HTR-8/SVneo (cell line): ENCODE results near the gene HUNK.
A peak's percentile ranks its signal among the peaks of the same experiment; 100 is the strongest.

Experiments
- DNase-seq: peaks from one replicate; pipeline ENCODE4 v3.0.0; 2011; ENCODE audit warnings: low spot score, mixed read lengths; ENCODE audit not compliant: insufficient read length
- FAIRE-seq: peaks from 2 replicates; lab custom pipeline; 2011; peaks lifted over from hg19 to GRCh38; lab: Jason Lieb, UNC

HUNK gene

DNA sequence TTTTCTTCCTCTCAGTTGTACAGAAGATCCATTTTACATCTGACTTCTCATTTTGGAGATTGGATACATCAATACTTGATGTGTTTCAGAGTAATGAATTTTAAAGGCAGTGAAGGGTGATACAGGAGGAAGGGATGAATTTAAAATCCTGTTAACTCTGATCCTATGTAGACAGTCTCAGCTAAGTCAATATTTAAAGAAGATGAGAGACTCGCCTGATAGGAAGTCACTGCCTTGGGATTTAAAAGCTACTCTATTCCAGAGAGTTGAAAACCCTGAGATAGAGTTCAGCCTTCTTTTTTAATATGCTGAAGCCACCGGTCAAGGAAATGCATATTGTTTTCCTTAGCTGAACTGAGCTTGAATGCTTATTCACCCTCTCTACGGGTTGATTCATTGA is 42.7 kb downstream of the HUNK start:
- DNase-seq (no peak), FAIRE-seq (no peak)

DNA sequence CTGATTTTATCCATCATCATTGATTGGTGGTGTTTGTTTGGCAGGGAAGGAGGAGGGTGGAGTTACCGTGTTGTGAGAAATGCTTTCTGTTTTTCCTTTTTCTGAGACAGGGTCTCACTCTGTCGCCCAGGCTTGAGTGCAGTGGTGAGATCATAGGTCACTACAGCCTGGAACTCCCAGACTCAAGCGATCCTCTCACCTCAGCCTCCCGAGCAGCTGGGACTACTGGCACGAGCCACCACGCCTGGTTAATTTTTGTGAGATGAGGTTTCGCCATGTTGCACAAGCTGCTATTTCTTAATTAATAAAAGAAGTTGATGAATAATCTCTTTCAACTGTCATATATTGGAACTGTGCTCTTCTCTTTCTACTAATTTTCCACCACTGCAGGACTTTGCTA is 44.3 kb downstream of the HUNK start:
- DNase-seq: no peak
- FAIRE-seq: no peak

DNA sequence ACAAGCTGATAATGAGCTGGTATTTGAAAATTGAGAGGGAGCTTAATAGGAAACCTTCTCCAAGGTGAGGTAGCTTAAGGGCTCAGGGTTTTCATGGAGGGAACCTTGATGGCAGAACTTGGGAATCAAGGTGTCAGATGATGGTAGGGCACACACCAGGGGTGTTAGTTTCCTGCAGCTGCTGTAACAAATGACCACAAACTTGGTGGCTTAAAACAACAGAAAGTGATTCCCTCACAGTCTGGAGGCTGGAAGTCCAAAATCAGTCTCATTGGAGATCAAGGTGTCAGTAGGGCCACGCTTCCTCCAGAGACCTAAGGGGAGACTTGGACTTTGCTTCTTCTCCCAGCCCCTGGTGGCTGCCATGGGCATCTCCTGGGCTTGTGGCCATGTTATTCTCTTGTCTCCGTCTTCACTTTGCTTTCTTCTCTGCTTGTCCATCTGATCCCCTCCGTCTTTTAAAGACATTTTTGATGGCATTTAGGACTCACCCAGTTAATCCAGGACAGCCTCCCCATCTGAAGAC is 45.5 kb downstream of the HUNK start:
- no peak for DNase-seq
- FAIRE-seq: no peak

DNA sequence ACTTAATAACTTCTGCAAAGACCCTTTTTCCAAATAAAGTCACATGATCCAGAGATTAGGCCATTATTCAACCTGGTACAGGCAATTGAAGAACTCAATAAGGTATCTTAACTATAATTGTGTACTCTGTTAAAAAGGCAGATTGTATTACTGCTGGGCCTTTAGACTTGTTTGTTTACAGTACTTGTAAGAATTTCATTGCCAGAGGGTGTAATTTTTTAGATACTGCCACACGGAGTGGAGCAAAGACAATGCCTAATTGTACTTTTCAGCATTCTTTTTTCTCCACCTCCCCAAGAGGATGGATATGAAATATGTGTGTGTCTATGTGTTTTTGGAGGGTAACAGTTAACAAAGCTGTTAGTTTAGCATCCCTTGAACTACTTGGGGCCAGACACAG is 47.5 kb downstream of the HUNK start:
- DNase-seq: no peak
- no peak for FAIRE-seq

DNA sequence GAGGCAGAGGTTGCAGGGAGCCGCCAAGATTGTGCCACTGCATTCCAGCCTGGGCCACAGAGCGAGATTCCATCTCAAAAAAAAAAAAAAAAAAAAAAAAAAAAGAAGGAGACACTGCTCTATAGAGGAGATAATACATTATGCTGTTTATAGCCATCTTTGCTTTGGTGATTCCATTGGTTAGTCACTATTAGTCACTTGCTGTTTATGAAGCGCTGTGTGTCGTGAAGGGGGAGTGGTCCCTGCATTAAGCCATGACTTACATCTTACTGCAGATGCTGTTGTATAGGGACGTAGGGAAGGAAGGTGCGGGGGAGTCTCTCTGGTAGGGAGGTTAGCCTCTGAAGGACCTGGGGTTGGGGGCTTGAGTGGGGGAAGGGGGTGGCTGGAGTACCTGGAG is 48.3 kb downstream of the HUNK start:
- DNase-seq (no peak), FAIRE-seq (no peak)

DNA sequence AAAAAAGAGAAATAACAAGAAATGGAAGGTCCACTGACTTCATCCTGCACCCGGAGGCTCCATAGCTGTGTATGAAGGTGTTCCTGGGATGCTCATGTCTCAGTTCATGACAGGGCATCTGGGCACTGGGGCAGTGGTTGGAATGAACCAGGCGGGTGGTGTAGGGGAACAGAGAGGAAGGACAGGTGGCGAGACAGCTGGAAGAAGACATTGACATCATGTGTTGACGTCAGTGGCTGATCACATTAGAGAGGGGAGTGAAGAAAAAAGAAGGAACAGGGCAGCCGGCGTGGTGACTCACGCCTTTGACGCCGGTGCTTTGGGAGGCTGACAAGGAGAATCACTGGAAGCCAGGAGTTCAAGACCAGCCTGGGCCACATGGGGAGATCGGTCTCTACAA is 50.1 kb downstream of the HUNK start:
- FAIRE-seq: no peak
- no peak for DNase-seq

DNA sequence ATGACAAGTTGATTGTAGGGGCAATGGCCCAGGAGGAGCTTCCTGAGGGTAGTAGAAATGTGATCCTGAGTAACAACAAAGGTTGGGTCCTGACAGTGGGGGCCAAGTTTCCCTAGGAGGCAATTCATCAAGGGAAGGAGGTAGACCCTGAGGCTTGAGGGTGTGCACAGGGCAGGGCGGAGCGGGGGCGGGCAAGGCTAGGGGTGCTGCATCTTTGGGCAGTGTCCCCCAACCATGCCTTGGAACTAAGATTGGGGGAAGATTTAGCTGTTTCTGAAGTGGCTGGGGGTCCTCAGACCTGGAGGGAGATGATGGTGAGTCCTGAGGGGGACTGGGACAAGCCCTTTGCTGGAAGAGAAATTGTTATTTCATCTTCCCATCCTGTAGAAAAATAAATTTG is 50.9 kb downstream of the HUNK start:
- FAIRE-seq: no peak
- DNase-seq: no peak

DNA sequence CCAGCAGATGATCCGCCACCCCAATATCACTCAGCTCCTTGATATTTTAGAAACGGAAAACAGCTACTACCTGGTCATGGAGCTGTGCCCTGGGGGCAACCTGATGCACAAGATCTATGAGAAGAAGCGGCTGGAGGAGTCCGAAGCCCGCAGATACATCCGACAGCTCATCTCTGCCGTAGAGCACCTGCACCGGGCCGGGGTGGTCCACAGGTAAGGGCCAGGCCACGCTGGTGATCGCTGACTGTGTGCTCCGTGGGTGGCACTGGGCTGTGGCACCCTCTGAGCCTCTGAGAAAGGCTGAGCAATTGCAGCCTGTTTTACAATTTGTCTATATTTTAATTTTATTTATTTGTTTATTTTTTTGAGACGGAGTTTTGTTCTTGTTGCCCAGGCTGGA is 51.7 kb downstream of the HUNK start:
- DNase-seq (no peak), FAIRE-seq (no peak)

DNA sequence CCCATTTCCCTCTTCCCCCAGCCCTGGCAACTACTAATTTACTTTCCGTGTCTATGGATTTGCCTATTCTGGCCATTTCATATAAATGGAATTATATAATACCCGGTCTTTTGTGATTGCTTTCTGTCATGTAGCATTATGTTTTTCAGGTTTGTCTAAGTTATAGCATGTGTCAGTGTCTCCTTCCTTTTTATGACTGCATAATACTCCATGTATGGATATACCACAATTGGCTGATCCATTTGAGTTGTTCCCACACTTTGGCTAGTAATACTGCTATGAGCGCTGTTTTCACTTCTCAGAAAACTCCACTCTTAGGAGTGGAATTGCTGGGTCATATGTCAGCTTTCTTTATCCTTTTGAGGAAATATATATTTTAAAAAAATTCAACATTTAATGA is 53.7 kb downstream of the HUNK start:
- DNase-seq (no peak), FAIRE-seq (no peak)

DNA sequence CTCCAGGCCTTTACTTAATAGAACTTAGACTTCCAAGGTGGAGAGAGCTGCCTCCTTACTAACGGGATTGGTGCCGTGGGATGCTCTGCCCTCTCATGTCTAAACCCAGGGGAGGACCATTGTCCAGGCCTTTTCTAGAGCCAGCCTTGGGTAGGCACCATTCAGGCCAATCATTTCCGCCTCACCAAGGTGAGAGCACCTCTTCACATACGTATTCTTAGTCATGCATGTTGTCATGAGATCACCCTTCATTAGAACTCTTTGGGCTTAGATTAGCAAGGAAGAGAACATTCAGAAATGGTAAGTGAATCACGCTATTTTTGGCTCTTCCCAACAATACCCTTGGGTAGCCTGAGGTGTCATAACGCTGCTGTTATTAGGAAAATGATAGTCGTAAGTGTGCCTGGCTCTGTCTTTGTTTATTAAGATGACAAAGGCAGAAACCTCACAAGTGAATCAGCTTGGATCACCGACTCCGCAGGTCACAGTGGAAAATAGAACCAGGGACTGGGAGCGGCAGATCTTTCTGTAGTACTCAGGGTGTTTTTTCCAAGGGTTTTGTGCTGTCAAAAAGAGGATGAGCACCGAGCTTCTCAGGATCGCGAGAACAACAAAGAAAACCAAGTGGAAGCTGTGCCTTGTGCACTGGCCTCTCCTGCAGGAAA is 55.0 kb downstream of the HUNK start:
- no peak for DNase-seq
- no peak for FAIRE-seq

DNA sequence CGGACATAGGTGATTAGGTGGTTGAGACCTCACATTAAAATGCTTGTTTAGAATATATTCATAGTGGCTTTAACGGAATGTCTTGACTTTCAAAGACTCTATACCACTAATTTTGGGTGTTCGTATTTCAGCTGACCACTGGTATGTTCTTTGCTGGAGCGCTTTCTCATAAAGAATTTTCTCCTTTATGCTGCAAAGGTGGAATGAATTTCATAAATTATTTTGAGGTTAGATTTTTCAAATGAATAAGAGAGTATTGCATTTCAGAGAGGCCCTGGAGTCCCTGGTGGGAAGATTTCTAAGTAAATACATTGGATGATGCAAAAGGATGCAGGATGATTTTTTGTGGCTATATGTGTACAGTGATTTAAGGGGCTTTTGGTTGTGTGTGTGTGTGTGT is 55.8 kb downstream of the HUNK start:
- DNase-seq: no peak
- no peak for FAIRE-seq

DNA sequence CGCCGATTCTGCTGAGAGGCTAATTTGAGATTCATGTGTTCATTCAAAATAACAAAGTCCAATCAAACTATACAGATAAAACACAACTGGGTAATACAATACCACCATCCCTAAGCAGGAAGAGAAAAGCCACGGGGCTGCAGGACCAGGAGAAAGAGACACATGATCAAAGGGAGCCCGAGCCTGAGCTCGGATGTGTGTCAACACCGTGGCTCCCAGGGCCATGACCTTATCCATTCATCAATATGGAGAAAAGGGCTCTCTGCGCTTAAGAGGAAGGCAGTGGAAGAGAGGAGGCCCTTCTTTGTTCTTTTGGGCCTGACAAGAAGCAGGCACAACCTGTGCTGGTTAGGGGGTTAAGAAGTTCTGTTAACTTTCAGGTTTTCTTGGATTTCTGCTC is 56.7 kb downstream of the HUNK start:
- DNase-seq: no peak
- FAIRE-seq: no peak

DNA sequence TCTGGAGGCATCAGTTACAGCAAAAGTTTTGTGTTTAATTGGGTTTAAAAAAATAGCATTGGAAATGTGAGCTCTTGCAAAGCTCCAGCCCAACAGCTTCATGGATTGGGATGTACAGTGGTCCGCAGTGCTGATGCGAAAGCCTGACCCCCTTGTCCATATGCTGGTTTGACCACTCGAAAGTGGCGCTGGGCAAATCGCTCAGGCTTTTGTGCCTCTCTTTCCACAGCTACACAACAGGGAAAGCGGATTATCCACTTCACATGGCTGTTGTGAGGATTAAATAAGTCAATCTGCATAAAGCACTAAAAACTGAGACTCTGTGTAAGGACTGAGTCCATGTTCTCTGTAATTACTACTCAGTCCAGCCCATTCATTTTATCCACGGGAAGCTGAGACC is 57.2 kb downstream of the HUNK start:
- no peak for DNase-seq
- FAIRE-seq: no peak

DNA sequence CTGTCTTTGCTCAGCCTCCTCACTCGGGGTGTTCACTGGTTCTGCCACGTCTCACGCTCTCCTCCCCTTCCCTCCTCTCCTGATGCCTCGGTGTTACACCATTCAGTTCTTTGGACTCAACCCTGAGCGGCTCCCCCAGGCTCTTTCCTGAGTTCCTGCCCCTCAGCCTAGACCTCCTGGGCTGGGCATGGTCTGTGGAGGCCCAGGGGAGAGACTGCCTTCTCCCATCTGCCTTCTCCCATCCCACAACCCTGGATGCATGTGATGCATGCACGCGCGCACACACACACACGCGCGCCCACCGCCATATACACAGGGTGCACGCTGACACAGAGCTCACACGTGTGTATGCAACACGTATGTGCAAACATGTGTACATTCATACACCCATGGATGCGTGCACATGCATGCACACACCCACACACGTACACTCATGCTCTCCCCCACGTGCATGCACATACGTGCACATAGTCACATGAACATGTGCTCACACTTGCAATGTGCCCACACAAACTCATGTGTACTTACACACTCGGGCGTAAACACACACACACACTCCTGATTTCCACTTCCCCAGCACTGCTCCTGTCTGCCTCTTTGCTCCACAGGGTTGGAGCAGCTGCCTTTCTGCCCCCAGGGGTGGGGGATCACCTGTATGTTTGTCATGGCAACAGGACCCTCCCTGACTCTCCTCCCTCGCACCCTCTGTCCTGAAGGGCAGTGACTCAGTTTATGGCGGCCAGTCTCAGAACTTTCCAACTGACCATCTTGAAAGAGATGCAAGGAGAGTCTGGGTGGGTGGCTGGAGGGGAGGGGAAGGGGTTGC is 59.0 kb downstream of the HUNK start:
- FAIRE-seq (peak; percentile 23), DNase-seq (no peak)

DNA sequence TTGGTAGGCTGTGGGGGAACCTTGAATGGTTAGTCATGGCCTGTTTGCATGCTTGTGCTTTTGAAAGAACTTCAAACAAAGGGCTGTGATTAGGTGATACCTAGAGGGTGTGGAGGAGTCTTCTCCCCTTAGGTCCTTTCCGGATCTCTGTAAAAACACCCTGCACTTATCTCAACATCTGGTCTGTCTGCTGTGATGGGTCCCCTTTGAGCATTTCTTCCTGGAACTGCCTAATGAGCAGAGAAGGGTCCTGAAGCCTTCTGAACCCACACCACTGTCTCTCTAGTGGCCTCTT is 59.6 kb downstream of the HUNK start:
- DNase-seq (no peak), FAIRE-seq (no peak)

DNA sequence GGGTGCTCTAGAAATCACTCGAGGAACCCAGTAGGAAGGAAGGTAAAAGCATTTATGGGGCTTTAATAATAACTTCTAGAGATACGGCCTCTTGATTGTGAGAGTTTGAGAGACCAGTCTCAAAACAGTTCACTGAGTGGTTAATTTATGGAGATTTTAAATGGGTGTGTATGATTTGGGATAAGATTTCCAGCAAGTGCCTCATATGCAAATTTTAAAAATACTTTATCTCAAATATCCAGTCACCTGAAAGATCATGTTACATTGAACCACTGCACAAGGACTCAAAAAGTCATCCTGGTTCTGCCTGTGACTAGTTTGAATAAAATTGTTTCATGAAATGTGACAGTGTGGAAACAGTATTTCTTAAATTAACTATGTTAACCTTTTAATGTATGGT is 64.5 kb downstream of the HUNK start:
- FAIRE-seq (no peak), DNase-seq (no peak)

DNA sequence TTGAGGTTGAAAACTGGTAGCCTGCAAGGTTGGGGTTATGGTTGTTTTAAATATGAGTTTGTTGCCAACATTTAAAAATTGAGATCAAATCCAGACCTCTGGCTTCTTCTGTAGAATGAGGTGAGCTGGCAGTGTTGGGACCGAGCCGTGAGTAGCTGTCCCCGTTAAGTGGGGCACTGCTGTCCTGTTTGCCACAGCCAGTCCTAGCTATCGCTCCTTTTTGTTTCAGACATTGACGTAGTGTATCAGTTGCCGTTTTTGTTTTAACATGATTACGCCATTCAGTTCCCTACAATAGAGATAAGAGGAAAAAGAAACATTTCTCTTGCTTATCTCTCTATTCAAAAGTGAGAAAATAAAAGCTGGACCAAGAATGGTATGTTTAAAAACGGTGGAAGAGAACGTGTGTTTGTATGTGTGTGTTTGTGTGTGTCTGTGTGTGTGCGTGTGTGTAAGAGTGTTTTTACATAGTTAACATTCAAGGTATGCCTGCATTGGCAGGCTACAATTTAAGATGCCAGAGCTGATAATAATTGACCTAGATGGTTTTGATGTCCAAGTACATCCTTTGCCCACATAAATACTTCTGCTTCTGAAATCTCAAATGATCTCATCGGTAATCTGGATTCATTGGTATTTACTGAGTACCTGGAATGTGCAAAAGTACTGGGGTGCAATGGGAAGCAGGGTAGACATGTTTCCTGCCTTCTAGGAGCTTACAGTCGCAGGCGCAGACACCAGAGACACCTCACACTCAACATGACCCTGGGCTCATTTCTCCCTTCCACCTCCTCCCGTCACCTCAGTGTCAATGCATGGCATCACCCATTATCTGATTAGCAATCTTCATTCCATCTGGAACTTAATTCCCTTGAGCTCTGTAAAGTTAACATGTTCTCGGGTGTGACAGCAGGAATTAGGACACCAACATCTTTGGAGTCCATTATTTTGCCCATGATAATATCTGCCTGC is 65.8 kb downstream of the HUNK start:
- DNase-seq (no peak), FAIRE-seq (no peak)

DNA sequence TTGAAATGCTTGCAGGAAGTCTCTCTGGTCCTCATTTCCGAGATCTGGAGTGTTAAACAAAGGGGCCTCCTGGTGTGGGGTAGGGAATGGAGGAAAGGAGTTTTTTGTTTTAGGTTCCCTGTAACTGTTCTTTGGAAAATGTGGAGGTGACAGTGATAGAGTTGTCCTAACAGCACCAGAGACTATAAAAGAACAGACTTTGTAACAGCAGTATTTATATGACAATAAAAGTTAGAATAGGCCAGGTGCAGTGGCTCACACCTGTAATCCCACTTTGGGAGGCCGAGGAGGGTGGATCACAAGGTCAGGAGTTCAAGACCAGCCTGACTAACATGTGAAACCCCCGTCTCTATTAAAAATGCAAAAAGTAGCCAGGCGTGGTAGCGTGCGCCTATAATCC is 68.9 kb downstream of the HUNK start:
- FAIRE-seq: no peak
- DNase-seq: no peak

DNA sequence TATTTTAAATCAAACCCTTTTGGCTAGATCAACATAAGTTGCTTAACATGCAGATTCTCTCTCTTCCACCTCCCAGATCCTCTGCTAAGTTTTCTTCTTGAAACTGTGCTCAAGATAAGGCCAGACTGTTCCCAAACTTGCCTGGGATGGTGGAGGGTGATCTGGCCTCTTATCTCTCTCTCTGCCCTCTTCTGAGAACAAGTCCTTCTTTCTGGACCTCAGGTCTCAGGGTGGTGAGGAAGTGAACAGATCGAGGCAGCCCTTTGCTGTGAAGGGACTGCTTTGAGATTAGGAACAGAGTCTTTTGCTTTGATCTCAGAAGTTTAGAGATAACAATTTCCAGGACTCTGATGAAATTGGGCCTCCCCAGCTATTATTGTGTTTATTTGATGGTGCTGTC is 70.7 kb downstream of the HUNK start:
- DNase-seq (no peak), FAIRE-seq (no peak)

DNA sequence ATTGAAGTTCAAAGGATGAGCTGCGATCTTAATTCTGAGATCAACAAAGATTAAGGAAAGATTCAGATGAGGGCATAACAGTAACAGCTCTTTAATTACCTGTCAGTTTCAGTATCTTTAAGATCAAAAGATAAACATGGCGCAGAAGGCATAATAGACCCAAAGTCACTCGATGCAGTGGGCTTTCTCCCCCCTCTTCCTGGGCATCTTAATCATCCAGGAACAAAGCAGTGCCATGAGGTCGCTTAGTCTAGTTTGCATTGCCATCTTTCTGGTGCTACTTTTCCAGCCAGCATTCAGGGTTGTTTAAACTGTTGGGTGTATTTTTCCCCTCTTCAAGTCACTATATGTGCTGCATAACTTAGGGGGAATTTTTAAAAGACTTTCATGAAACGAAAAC is 72.3 kb downstream of the HUNK start:
- FAIRE-seq: peak; percentile 23
- no peak for DNase-seq

DNA sequence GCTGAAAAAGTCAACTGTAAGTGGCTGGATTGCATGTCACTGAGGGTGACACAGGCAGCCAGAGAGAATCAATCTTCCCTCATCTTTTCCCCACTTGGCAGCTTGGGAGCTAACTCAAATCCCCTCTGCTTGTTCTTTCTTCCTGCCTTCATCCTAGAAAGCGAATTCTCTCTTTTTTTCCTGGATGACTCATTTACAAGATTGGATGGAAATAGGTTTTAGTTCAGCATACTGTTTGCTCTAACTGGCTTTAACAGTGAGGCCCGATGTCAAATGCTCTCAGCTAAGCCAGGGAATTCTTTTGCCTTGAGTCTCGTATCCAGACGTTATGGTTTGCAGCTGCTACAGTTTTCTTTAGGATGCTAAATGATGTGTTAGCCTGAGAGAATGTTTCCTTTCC is 72.7 kb downstream of the HUNK start:
- DNase-seq (no peak), FAIRE-seq (no peak)
